Esophagus muscularis mucosa (tissue), 4 donors: ENCODE measurements around the gene RSU1. TPM values are rescaled to one million over a fixed set of nuclear protein-coding genes. Genes with fewer than 3 reads are reported as not detected.
A peak's percentile ranks its signal among the peaks of the same experiment; 100 is the strongest.

Experiments used
- DNase-seq: peaks from one replicate; pipeline ENCODE4 v3.0.0-alpha.2; 2017; ENCODE audit errors: extremely low spot score
- H3K27ac ChIP-seq, 4 donors: fragments of 200-600 bp; sonication (generic); replicated peaks in 1 of 4; 1 replicate in 3 of 4; 2 replicates in 1 of 4; pipeline ENCODE4 v1.5.1; 2016 to 2019; ENCODE audit warnings: mild to moderate bottlenecking in 1 of 4
- H3K27me3 ChIP-seq, 4 donors: fragments of 200-600 bp; sonication (generic); one replicate each; pipeline versions ENCODE4 v1.5.1 to v1.6.0; 2016 to 2019
- H3K36me3 ChIP-seq, 4 donors: fragments of 200-600 bp; sonication (generic); one replicate each; pipeline ENCODE4 v1.5.1; 2016 to 2019
- H3K4me1 ChIP-seq, 4 donors: fragments of 200-600 bp; sonication (generic); one replicate each; pipeline ENCODE4 v1.5.1; 2016 to 2019
- H3K4me3 ChIP-seq, 4 donors: fragments of 200-600 bp; sonication (generic); 1 replicate in 2 of 4; 2 replicates in 2 of 4; pipeline ENCODE4 v1.5.1; 2016 to 2019; ENCODE audit warnings: mild to moderate bottlenecking in 4 of 4, moderate library complexity in 1 of 4
- H3K9me3 ChIP-seq, 4 donors: fragments of 200-600 bp; sonication (generic); 1 replicate in 3 of 4; 2 replicates in 1 of 4; pipeline ENCODE4 v1.5.1; 2016 to 2019
- EP300 ChIP-seq: sonication (generic); formaldehyde crosslinking; IDR thresholded peaks from one replicate; pipeline ENCODE4 v1.6.1; 2017; ENCODE audit warnings: antibody characterized with exemption
- POLR2A ChIP-seq: fragments of 450-650 bp; IDR thresholded peaks from one replicate; pipeline ENCODE4 v1.6.1; 2017; ENCODE audit warnings: antibody characterized with exemption, moderate library complexity, mild to moderate bottlenecking, low read depth
- POLR2AphosphoS5 ChIP-seq, 2 donors: sonication (generic); formaldehyde crosslinking; IDR thresholded peaks; one replicate each; pipeline ENCODE4 v1.6.1; 2017; ENCODE audit warnings: antibody characterized with exemption in 2 of 2
- WGBS: methylation state at CpG from one replicate; pipeline ENCODE4 v1.1.5; 2018; 5-methylcytosine and 5-hydroxymethylcytosine counted together
- intact Hi-C: fragments of 100-400 bp; cut with DNase I; formaldehyde crosslinking; loops from one replicate; pipeline ENCODE4 v1.15.1; 2023
- total RNA-seq, 4 donors: library from RNA; depleted of rRNA; stranded (reverse); fragments of >200 nt; gene quantifications; one replicate each; pipeline versions ENCODE4 v1.1.0 to v1.2.1, GENCODE V29; 2016
- TF ChIP-seq, protein P1 (sequence below), 3 experiments: fragments of 200-600 bp in 2 of 3; fragments of 450-650 bp in 1 of 3; sonication (generic) in 2 of 3; IDR thresholded peaks; one replicate each; pipeline ENCODE4 v1.5.1; 2017 to 2019; ENCODE audit warnings: antibody characterized with exemption in 3 of 3, mild to moderate bottlenecking in 2 of 3, moderate library complexity in 1 of 3

The RSU1 gene
- total RNA-seq, 4 donors from 2014 or later: 56.9 to 146 (median 90.7) TPM

DNA sequence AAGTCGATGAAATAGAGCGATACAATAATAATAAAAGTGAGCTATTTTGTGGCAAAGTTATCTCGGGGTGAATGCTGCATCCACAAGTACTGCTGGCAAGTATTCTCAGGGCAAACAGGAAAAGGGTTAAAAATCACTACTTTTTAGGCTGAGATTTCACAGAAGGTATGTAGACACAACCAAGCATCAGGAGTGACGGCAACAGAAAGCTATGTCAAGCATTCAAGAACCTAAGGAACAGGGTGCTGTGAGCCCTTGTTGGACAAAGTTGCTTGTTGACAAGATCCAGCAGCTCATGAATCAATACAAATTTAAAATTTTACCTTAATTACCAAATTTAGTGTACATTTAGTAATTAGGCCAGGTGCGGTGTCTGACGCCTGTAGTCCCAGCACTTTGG lies 254.3 kb downstream of the RSU1 start:
- no peak overlapping the region for H3K27ac ChIP-seq
- peaks cover 0 to 9% (median 6%) of the 10 kb centered on the region in 4 donors for H3K9me3 ChIP-seq
- 86% methylated on average over 6 of the region's 6 CpGs for WGBS
- H3K36me3 ChIP-seq: no peaks in the 10 kb centered on the region
- no peak overlapping the region for H3K4me3 ChIP-seq
- peaks cover 0 to 11% (median 0%) of the 10 kb centered on the region in 4 donors for H3K27me3 ChIP-seq
- TF ChIP-seq EP300 (no peak), POLR2AphosphoS5 (IDR thresholded peaks at IDR 0.05) (no peak), POLR2A (no peak)
- TF ChIP-seq, protein P1, sequence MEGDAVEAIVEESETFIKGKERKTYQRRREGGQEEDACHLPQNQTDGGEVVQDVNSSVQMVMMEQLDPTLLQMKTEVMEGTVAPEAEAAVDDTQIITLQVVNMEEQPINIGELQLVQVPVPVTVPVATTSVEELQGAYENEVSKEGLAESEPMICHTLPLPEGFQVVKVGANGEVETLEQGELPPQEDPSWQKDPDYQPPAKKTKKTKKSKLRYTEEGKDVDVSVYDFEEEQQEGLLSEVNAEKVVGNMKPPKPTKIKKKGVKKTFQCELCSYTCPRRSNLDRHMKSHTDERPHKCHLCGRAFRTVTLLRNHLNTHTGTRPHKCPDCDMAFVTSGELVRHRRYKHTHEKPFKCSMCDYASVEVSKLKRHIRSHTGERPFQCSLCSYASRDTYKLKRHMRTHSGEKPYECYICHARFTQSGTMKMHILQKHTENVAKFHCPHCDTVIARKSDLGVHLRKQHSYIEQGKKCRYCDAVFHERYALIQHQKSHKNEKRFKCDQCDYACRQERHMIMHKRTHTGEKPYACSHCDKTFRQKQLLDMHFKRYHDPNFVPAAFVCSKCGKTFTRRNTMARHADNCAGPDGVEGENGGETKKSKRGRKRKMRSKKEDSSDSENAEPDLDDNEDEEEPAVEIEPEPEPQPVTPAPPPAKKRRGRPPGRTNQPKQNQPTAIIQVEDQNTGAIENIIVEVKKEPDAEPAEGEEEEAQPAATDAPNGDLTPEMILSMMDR (IDR thresholded peaks at IDR 0.05): no peak
- intact Hi-C loops: no loop called here
- no peak for DNase-seq
- H3K4me1 ChIP-seq: no peaks in the 10 kb centered on the region

DNA sequence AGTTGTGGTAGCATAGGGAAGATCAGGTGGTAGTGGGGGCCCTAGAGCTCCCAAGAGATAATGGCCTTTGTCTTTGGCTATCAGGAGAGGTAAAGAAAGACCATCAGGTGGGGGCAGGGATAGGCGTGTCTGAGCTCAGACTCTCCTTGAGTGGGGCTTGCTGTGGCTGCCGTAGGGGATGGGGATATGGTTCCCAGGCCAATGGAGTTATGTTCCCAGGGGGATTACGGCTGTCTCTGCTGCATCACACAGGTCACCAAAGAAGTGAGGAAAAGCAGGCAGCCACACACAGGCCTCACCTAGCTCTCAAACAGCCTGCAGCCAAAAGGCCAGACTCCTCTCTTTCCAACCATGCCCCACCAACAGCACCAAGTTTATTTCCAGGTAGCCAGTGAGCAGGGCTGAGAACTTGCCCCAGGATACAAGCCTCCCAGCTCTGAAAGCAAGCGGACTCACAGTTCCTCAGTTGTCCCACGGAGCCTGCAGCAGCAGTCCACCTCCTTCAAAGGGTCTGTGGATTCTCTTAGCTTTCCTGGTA lies 257.9 kb downstream of the RSU1 start:
- H3K36me3 ChIP-seq: no peaks in the 10 kb centered on the region
- no peak overlapping the region for H3K27ac ChIP-seq
- peaks cover 0 to 11% (median 0%) of the 10 kb centered on the region in 4 donors for H3K27me3 ChIP-seq
- no peak for DNase-seq
- H3K4me3 ChIP-seq: no peak overlapping the region
- H3K4me1 ChIP-seq: no peaks in the 10 kb centered on the region
- WGBS: 75% methylated on average over 5 of the region's 5 CpGs
- TF ChIP-seq, protein P1 (IDR thresholded peaks at IDR 0.05): no peak
- TF ChIP-seq POLR2A: no peak
- TF ChIP-seq POLR2AphosphoS5 (IDR thresholded peaks at IDR 0.05): no peak
- TF ChIP-seq EP300: no peak
- intact Hi-C loops: no loop called here
- peaks cover 0 to 10% (median 7%) of the 10 kb centered on the region in 4 donors for H3K9me3 ChIP-seq

DNA sequence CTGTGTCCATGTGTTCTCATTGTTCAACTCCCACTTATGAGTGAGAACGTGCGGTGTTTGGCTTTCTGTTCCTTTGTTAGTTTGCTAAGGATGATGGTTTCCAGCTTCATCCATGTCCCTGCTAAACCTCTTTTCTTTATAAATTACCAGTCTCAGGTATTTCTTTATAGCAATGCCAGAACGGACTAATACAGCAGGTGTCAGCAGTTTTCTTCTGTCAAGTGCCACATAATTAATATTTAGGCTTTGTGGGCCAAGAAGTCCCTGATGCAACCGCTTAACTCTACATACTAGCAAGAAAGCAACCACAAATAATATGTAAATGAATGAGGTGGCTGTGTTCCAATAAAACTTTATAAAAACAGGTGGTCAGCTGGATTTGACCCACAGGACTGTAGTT lies 269.3 kb downstream of the RSU1 start:
- no peak for DNase-seq
- Histone ChIP-seq H3K9me3 (no peaks in the 10 kb centered on the region), H3K27me3 (peaks cover 0 to 3% (median 0%) of the 10 kb centered on the region in 4 donors), H3K4me3 (no peak overlapping the region), H3K36me3 (no peaks in the 10 kb centered on the region), H3K27ac (no peak overlapping the region), H3K4me1 (peaks cover 0 to 5% (median 0%) of the 10 kb centered on the region in 4 donors)
- TF ChIP-seq EP300 (no peak), POLR2AphosphoS5 (IDR thresholded peaks at IDR 0.05) (no peak), POLR2A (no peak)
- TF ChIP-seq, protein P1 (IDR thresholded peaks at IDR 0.05): no peak
- 68% methylated on average over 4 of the region's 4 CpGs for WGBS
- intact Hi-C loops: no loop called here

DNA sequence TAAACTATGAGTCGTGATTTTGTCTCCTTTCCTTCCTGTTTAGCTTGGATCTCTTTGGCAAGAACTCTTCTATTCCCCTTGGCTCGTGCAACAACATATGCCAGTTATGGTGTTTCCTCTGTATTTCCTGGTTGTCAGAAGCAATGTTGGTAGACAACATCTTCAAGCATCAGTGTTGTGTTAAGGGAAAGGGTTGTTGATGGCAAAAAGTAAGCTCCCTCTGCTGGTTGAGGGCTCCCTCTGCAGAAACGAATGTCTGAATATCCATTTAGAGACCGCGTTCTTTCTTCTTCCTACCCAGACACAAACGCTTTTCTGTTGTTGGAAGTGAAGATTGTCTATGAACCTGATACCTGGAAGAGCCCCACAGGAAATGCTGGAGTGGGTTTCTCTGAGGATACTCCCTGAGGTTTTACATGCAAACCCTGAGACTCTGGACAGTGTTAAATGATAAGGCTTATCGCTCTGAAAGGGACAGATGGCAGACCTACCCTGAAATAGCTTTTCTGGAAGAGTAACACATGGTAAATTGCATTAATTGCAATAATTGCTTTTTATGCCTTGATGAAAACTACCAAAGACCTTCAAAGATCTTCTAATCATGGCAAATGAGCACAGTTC lies 272.0 kb downstream of the RSU1 start:
- Histone ChIP-seq H3K9me3 (no peaks in the 10 kb centered on the region), H3K4me3 (no peak overlapping the region), H3K27ac (no peak overlapping the region), H3K27me3 (peaks cover 0 to 4% (median 0%) of the 10 kb centered on the region in 4 donors), H3K36me3 (no peaks in the 10 kb centered on the region), H3K4me1 (peaks cover 0 to 5% (median 0%) of the 10 kb centered on the region in 4 donors)
- no peak for DNase-seq
- WGBS: 28% methylated on average over 7 of the region's 7 CpGs
- TF ChIP-seq, protein P1 (IDR thresholded peaks at IDR 0.05): peak; percentile 17 to 49 (median 27)
- TF ChIP-seq POLR2A: no peak
- intact Hi-C loops: no loop called here
